Stimulated activated CD8-positive, alpha-beta memory T cell treated with anti-CD3 and anti-CD28 coated beads, Interleukin-15, amount 100 ng/mL, for 48 hours (primary cell): Measurements from ENCODE around the gene LMNB1.
A peak's percentile ranks its signal among the peaks of the same experiment; 100 is the strongest.
"Not testable (repeated sequence)": the region's sequence is repeated elsewhere in the genome, so short reads cannot be mapped to it uniquely, and the experiment has no call there.

Experiments used
- DNase-seq, 2 donors: peaks; one replicate each; pipeline ENCODE4 v3.0.0-alpha.2; 2020; ENCODE audit warnings: low read depth in 2 of 2

LMNB1 gene, protein sequence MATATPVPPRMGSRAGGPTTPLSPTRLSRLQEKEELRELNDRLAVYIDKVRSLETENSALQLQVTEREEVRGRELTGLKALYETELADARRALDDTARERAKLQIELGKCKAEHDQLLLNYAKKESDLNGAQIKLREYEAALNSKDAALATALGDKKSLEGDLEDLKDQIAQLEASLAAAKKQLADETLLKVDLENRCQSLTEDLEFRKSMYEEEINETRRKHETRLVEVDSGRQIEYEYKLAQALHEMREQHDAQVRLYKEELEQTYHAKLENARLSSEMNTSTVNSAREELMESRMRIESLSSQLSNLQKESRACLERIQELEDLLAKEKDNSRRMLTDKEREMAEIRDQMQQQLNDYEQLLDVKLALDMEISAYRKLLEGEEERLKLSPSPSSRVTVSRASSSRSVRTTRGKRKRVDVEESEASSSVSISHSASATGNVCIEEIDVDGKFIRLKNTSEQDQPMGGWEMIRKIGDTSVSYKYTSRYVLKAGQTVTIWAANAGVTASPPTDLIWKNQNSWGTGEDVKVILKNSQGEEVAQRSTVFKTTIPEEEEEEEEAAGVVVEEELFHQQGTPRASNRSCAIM

DNA sequence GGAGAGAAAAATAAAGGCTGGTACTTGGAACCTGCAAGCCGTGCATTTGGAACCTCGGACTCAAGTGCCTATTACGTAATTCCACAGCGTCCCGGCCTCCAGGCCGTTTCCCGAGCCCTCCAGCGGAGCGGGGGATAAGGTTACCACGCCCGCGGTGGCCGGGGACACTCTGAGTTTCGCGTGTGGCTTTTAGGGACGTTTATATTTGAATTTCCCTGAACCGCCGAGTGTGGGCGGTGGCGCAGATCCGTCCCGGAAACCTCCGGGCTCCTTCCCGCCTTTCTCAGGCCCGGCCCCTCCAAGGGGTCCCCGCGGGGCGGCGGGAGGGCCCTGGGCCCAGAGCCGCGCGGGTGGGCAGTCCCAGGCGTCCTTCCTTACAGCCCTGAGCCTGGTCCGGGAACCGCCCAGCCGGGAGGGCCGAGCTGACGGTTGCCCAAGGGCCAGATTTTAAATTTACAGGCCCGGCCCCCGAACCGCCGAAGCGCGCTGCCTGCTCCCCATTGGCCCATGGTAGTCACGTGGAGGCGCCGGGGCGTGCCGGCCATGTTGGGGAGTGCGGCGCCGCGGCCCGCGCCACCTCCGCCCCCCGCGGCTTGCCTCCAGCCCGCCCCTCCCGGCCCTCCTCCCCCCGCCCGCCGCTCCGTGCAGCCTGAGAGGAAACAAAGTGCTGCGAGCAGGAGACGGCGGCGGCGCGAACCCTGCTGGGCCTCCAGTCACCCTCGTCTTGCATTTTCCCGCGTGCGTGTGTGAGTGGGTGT lies at the start of gene LMNB1:
TSS of gene LMNB1 (plus strand) at position 638 of the 758 bp plus-strand sequence. CDS start 373 bp downstream, outside the sequence.
- DNase-seq: peak; percentile 93 to 96

DNA sequence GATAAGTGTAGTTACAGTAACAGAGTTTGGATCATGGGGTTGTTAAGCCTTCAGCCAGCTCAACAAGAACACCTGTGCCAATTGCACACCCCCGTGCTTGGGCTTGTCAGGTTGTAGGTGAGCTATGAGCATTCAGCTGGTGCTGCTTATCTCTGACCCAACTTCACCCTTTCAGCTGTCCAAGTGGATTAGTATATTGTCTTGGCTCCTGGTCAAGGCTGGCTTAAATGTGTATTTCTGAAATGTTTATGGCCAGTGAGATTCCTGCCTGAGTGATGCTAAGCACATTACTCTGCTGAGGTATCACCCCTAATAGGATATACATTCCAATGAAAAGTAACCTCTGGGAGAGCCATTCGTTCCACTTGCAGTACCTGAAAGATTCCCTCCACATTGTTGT lies 44.2 kb upstream of the LMNB1 start:
- DNase-seq: no peak

DNA sequence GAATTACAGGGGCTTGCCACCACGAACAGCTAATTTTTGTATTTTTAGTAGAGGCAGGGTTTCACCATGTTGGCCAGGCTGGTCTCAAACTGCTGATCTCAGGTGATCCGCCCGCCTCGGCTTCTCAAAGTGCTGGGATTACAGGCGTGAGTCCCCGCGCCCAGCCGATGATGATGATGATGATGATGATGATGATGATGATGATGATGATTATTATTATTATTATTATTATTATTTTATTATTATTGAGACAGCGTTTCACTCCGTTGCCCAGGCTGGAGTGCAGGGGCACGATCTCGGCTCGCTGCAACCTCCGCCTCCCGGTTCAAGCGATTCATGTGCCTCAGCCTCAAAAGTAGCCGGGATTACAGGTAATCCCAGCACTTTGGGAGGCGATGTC lies 42.4 kb upstream of the LMNB1 start:
- DNase-seq: not testable (repeated sequence)

DNA sequence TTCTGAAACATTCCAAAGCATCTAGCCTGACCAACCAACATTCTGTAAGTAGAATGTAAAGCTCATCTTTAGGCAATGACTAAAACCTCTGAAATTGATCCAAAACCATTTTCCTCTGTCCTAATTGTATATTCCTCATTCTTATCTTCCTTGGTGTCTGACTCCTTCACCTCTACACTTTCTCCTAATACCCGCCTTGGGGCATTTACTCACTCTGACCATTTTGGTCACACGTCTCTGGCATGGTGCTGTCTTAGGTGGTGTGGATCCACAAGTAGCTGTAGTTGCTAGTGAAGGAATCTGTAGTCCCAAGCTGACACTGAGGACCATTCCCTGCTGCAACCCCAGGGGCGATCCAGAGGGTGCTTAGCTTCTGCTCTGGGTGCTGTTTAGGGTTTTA lies 40.8 kb upstream of the LMNB1 start:
- no peak for DNase-seq

DNA sequence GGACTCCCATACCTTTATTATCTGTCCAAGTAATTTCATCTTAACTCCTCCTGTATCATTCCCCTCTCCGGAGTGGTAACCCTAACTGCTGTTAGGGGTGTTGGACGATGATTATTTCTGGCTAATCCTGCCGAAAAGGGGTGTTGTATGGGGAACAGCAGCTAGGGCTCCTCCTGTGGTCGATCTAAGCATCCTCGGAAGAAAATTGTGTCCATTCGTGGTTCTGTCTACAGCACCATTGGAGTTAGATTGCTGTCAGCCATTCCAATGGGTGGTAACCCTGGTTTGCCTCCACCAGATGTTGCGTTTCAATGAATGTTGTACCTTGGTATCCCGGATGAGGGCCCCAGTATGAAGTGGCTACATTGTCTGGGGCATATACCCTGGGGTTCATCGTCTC lies 35.6 kb upstream of the LMNB1 start:
- DNase-seq: no peak

DNA sequence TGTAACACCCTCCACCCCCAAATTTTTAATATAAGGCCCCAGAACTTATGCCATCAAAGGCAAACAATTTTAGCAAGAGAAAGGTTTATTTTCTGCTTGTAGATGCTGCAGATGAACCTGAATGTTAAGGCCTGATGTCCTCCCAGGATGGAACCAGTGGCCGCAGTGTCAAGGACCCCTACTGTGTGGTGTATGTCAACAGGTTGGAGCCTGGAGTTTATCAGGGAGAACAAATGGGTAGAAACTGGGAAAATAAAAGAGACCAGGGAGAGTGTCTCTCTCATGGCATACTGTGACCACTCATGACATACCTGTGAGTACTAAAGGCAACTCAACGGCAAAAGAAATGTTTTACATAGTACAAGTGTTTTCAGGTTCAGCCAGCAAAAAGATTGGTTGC lies 34.5 kb upstream of the LMNB1 start:
- DNase-seq: no peak

DNA sequence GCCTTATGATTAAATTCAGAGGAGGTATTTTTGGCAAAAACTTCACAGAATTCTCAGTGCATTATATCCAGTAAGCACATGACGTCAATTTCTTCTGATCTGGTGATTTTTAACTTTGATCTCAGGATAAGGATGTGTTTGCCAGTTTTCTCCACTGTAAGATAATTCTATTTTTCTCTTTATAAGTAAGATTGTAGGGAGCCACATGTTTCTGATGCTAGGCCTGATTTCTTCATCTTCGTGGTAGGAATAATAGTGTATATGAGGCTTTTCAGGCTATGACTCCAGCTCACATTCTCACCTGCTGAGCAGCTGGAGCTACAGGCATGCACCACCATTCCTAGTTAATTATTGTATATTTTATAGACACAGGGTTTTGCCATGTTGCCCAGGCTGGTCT lies 32.1 kb upstream of the LMNB1 start:
- DNase-seq: no peak

DNA sequence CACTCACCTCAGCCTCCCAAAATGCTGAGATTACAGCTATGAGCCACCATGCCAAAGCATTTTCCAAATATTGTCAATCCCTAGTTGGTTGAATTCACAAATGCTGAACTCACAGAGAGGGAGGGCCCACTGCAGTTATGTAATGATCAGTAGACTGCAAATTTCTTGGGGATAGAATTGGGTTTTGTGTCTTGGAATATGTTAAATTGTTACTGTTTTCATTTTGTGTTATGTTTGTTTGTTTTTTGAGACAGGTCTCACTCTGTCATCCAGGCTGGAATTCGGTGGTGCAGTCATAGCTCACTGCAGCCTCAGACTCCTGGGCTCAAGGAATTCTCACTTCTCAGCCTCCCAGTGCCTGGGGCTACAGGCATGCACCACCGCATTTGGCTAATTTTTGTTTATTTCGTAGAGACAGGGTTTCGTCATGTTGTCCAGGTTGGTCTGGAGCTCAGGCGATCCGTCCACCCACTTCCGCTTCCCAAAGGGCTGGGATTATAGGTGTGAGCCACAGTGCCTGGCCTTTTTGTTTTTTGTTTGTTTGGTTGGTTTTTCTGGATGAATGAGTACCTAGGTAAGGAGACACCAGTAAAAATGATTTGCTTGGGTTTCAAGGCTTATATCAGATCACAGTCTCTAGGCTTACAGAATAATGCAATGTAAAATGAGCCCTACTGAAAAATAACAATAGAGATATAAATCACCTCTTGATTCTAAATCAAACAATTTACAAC lies 31.5 kb upstream of the LMNB1 start:
- DNase-seq: no peak

DNA sequence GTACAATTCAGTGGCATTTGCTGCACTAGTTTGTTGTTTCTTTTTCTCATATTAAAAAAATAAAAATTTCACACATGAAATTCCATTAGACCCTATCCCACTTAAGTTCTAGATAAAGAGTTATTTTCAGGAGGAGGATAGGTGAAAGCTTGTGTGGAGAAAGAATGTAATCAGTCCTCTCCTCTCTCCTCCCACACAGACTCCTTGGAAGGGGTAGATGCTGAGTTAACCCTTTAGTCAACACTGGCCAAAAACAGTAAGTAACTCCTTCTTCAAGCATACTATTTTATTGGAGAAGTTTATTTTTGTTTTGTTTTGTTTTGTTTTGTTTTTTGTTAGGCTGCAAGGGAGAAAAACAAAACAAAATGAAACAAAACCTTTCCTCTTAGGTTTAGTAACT lies 30.6 kb upstream of the LMNB1 start:
- no peak for DNase-seq

DNA sequence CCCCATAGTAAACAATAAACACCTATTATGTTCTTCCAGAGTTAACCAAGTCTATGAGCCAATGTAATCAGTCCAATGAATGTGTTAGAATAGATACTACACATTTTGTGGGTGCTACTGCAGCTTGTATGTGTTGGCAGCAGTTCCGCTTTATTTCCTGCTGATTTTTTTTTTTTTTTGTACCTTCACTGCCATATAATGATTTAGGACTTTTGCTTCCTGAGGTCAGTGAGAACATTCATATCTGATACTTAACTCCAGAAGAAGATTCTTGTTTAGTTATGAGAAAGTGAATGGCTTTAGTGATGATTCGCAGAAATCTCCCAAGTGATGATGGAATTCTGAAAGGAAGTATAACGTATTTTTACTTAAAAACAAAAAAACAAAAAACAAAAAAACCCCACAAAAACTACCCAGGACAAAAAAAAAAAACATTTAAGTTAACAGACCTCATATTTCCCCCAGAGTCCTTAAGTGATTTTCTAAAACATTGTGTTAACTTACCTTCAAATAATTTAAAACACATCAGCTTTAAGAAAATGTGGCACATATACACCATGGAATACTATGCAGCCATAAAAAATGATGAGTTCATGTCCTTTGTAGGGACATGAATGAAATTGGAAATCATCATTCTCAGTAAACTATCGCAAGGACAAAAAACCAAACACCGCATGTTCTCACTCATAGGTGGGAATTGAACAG lies 24.7 kb upstream of the LMNB1 start:
- no peak for DNase-seq

DNA sequence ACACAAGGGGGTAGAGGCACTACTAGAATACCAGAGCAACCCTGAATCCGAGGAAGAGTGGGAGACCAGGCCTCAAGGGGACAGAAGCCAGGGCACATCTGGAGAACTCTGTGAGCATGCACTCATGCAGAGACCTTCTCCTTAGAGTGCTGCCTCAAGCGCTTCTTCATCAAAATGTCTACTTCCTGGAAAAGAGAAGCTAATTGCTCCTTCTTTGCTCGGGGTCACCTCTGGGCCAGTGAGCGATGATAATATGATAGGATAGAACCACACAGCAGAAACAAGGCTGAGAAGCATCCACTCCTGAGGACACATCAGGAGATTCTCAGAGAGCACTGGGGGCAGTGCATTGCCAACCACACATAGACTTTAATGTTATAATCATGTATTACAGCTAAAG lies 23.7 kb upstream of the LMNB1 start:
- no peak for DNase-seq

DNA sequence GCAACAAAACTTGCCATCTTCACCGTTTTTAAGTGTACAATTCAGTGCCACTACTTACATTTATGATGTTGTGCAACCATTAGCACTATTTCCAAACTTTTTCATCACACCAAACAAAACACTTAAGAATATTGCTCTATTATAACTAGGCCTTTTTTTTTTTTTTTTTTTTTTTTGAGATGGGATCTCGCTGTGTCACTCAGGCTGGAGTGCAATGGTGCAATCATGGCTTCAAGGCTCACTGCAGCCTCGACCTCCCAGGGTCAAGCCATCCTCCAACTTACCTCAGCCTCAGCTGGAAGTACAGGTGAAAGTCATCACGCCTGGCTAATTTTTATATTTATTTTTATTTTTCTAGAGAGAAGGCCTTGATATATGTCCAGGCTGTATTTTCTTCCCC lies 22.3 kb upstream of the LMNB1 start:
- no peak for DNase-seq

DNA sequence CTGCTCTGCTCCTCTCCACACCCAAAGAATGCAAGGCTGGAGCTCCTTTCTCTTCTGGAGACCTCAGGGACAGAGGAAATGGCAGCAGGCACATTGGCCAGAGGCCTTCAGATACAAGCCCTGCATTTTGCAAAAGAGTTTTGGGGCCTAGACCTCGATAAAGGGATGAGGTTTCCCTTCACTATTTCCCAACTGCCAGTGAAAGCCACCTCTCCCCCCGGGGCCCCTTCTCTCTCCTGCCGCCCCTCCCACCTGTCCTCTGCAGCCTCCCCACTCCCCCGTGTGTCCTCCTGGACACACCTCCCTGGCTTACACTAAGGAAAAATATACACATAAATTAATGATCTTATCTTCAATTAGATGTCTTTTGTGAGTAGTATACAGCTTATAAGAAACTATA lies 21.3 kb upstream of the LMNB1 start:
- no peak for DNase-seq

DNA sequence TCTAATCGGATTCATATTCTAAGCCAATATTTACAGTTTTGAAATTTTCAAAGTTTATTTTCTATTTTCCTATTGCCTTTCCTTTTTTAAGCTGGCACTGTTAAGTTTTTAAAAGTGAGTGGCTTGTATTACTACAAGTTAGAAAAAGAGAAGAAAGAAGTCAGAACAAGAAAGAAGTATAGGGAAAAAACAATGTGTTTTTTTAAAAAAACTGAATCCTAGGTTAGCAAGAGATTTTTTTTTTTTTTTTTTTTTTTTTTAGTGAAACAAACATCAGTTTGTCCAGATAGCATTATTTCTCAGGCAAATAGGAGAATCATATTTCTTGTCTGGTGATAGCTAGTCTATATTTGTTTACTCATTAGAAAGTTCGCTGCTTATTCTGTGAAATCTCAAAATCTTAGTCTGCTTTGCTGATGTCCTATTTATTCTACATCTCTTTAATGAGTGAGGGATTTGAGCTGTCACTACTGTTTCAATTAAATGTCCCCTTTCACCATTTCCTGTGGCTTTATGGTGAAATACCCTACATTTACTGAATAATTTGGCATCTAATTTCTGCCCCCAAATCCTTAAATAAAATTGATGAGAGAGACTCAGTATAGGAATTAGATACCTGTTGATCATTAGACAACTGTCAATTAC lies 19.1 kb upstream of the LMNB1 start:
- no peak for DNase-seq

DNA sequence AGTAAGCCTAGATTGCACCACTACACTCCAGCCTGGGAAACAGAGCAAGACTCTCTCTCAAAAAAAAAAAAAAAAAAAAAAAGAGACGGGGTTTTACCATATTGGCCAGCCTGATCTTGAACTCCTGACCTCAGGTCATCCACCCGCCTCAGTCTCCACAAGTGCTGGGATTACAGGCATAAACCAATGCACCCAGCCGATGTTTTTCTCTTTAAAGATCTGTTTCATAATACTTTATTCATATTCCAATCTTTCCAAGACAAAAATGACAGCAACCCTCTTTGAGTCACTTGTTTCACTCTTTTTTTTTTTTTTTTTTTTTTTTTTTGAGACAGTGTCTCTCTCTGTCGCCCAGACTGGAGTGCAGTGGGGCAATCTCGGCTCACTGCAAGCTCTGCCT lies 13.6 kb upstream of the LMNB1 start:
- no peak for DNase-seq

DNA sequence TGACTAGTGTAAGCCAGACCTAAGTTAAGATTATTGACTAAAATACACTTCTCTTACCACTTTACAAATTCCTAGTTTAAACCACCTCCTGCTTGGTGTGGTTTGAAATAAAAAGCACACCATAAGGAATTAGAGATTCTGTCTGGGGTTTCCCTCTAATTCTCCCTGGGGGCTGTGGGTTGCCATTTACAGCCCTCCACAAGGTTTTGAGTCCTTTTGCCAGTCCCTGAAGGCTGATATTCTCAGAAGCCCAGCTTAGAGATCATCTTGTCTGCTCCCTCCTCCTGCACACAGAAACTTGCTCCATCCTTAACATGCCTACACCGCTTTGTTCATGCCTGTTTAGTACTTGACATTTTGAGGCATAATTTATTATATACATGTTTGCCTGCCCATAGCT lies 7.2 kb upstream of the LMNB1 start:
- DNase-seq: no peak

DNA sequence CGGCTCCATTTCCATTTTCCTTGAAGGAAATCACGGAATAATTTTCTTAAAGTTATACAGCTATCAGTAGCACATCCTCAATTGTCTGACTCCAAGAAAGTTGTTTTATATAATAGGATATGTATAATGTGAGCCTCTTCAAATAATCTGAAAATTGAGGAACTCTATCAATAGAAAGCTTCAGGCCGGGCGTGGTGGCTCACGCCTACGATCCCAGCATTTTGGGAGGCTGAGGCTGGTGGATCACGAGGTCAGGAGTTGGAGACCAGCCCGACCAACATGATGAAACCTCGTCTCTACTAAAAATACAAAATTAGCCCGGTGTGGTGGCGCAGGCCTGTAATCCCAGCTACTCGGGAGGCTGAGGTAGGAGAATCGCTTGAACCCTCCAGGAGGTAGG lies 3.4 kb upstream of the LMNB1 start:
- DNase-seq: not testable (repeated sequence)

DNA sequence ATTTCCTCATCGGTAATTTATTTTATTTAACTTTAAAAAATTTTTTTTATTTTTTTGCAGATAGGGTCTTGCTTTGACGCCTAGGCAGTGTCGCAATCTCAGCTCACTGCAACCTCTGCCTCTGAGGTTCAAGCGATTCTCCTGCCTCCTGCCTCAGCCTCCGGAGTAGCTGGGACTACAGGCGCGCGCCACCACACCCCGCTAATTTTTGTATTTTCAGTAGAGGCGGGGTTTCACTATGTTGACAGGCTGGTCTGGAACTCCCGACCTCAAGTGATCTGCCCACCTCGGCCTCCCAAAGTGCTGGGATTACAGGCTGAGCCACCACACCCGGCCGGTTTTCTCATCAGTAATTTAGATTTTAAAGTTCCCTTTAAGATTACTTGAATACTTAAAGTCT lies 2.3 kb upstream of the LMNB1 start:
- not testable (repeated sequence) for DNase-seq

DNA sequence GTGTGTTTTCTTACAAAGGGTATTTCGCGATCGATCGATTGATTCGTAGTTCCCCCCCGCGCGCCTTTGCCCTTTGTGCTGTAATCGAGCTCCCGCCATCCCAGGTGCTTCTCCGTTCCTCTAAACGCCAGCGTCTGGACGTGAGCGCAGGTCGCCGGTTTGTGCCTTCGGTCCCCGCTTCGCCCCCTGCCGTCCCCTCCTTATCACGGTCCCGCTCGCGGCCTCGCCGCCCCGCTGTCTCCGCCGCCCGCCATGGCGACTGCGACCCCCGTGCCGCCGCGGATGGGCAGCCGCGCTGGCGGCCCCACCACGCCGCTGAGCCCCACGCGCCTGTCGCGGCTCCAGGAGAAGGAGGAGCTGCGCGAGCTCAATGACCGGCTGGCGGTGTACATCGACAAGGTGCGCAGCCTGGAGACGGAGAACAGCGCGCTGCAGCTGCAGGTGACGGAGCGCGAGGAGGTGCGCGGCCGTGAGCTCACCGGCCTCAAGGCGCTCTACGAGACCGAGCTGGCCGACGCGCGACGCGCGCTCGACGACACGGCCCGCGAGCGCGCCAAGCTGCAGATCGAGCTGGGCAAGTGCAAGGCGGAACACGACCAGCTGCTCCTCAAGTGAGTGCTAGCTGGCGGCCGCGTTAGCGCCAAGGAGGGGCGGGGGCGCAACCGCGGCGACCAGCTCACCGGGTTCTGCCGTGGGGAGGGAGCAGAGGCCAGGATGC lies 480 bp downstream of the LMNB1 start:
- DNase-seq: peak; percentile 26

DNA sequence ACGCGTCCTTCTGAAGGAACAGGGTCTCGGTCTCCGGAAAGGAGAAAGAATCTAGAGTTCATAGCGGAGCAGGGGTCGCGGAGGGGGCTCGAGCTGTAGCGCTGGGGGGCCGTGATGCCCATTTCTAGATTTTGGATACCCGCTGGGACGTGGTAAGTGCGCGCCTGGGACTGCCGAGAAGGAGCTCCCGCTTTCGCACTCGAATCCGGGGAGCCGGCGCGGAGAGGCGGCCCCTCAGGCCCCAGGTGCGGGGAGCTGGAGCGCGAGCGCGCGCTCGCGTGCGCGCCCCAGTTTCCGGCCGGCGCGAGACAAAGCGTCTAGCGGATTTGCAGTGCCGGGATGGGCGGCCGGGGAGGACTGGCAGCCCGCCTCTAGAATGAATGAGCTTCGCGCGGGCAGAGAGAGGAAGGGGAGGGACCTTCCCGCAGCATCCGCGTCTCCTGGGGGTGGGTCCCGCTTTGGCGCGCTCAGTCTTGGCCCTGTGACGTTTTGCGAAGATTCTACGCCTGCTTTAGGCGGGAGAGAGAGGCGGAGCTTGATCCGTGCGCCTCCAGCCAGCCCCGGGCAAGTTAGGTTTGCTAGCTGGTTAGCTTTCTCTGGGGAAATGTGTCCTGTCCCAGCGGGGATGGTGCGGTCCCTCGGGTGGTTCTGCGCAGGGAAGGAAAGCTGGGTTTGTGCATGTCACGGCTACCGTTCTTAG lies 1.2 kb downstream of the LMNB1 start:
- DNase-seq: peak; percentile 93 to 94
